Panc1 (cell line): Measurements from ENCODE around the gene SUSD6.

Source experiments
- POLR2AphosphoS5 ChIP-seq: IDR thresholded peaks from 2 replicates; pipeline ENCODE4 v1.6.1; 2012; ENCODE audit warnings: mild to moderate bottlenecking, low read depth, low read length, moderate library complexity
- REST ChIP-seq, 2 experiments: IDR thresholded peaks; 2 replicates each; pipeline ENCODE4 v1.6.1; 2011 to 2012; ENCODE audit warnings: low read depth in 2 of 2, control low read depth in 1 of 2, low read length in 1 of 2, mild to moderate bottlenecking in 1 of 2, moderate library complexity in 1 of 2; ENCODE audit not compliant: insufficient read depth in 1 of 2
- SIN3A ChIP-seq: IDR thresholded peaks from 2 replicates; pipeline ENCODE4 v1.6.1; 2012; ENCODE audit warnings: low read depth, mild to moderate bottlenecking, low read length, moderate library complexity, borderline replicate concordance; ENCODE audit not compliant: insufficient read depth
- TCF7L2 ChIP-seq: IDR thresholded peaks from 2 replicates; pipeline ENCODE4 v1.6.1; 2011; ENCODE audit warnings: mild to moderate bottlenecking, low read depth, low read length, inconsistent platforms
- TF ChIP-seq, protein P1 (sequence below): fragments of 450-650 bp; IDR thresholded peaks from 2 replicates; pipeline ENCODE4 v1.5.1; 2017; ENCODE audit warnings: mild to moderate bottlenecking

DNA sequence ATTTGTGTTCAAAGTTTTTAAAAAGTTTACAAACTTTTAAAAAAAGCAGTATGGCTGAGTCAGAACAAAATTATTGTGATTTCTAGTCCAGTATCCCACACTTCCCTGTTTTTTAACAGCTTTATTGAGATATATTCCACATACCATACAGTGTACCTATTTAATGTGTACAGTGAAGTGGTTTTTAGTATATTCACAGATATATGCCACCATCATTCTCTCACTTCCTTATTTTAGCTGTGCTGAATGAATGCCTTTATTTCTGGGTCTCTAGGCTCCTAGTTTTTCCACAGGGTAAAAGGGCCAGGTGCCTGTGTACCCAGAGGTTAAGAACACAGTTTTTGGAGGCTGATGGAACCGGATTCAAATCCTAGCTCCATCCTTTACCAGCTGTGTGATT lies 96.7 kb downstream of the SUSD6 start:
- TF ChIP-seq REST (IDR thresholded peaks at IDR 0.05; ENCODE audit: insufficient read depth in 1 of 2, low read depth in 2 of 2, low read length in 1 of 2) (no peak), POLR2AphosphoS5 (no peak), TCF7L2 (no peak), SIN3A (no peak)
- TF ChIP-seq, protein P1, sequence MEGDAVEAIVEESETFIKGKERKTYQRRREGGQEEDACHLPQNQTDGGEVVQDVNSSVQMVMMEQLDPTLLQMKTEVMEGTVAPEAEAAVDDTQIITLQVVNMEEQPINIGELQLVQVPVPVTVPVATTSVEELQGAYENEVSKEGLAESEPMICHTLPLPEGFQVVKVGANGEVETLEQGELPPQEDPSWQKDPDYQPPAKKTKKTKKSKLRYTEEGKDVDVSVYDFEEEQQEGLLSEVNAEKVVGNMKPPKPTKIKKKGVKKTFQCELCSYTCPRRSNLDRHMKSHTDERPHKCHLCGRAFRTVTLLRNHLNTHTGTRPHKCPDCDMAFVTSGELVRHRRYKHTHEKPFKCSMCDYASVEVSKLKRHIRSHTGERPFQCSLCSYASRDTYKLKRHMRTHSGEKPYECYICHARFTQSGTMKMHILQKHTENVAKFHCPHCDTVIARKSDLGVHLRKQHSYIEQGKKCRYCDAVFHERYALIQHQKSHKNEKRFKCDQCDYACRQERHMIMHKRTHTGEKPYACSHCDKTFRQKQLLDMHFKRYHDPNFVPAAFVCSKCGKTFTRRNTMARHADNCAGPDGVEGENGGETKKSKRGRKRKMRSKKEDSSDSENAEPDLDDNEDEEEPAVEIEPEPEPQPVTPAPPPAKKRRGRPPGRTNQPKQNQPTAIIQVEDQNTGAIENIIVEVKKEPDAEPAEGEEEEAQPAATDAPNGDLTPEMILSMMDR: no peak
